Activated CD8-positive, alpha-beta T cell treated with anti-CD3 and anti-CD28 coated beads for 36 hours (primary cell): ENCODE measurements around the gene TNFSF11. TPM values are rescaled to one million over a fixed set of nuclear protein-coding genes. Genes with fewer than 3 reads are reported as not detected.

Experiments used
- ATAC-seq: fragments of 200-7000 bp; cut with Tn5 transposase; one replicate; pipeline ENCODE4 v1.10.0; 2021; ENCODE audit warnings: mild to moderate bottlenecking, moderate library complexity
- CTCF ChIA-PET: fragments of 350-600 bp; sonication (Branson Sonifier 250); formaldehyde crosslinking; loops from one replicate; lab custom pipeline; 2021; ENCODE audit warnings: antibody characterized with exemption; lab: Charles Lee
- POLR2A ChIA-PET: fragments of 350-600 bp; sonication (Branson Sonifier 250); formaldehyde crosslinking; loops from one replicate; lab custom pipeline; 2021; ENCODE audit warnings: antibody characterized with exemption; lab: Charles Lee
- DNase-seq: peaks from one replicate; pipeline ENCODE4 v3.0.0-alpha.2; 2020
- H3K27ac Mint-ChIP-seq: one replicate; pipeline ENCODE4 v1.8.0; 2021; ENCODE audit warnings: mild to moderate bottlenecking, mixed read lengths
- H3K27me3 Mint-ChIP-seq: one replicate; pipeline ENCODE4 v1.8.0; 2021; ENCODE audit warnings: mixed read lengths
- H3K36me3 Mint-ChIP-seq: one replicate; pipeline ENCODE4 v1.8.0; 2021; ENCODE audit warnings: low read depth, mixed read lengths
- H3K4me1 Mint-ChIP-seq: one replicate; pipeline ENCODE4 v1.8.0; 2021; ENCODE audit warnings: low read depth, mixed read lengths
- H3K4me3 Mint-ChIP-seq: one replicate; pipeline ENCODE4 v1.8.0; 2021; ENCODE audit warnings: mild to moderate bottlenecking, moderate library complexity, mixed read lengths
- H3K9me3 Mint-ChIP-seq: one replicate; pipeline ENCODE4 v1.8.0; 2021; ENCODE audit warnings: mixed read lengths
- CTCF ChIP-seq: fragments of 200-600 bp; IDR thresholded peaks from one replicate; pipeline ENCODE4 v1.8.0; 2022; ENCODE audit warnings: antibody characterized with exemption, mild to moderate bottlenecking
- intact Hi-C: fragments of 100-400 bp; cut with micrococcal nuclease; formaldehyde crosslinking; loops from one replicate; pipeline ENCODE4 v1.10.0; 2022
- total RNA-seq, 2 experiments: library from RNA; stranded (reverse); gene quantifications; one replicate each; pipeline ENCODE4 v1.2.3, GENCODE V29; 2021

Gene TNFSF11
- total RNA-seq, 2 experiments from 2014 or later = 1.9 TPM

GRCh38 chr13:42654722-42655121 lies 80.8 kb downstream of the TNFSF11 start:
- TF ChIP-seq CTCF = no peak
- POLR2A ChIA-PET = no interaction called here
- Mint-ChIP-seq H3K4me1 (no peaks in the 10 kb centered on the region), H3K36me3 (no peaks in the 10 kb centered on the region), H3K4me3 (no peak overlapping the region), H3K9me3 (no peaks in the 10 kb centered on the region), H3K27me3 (peaks cover 32% of the 10 kb centered on the region), H3K27ac (no peak overlapping the region)
- no peak for DNase-seq
- intact Hi-C loops = no loop called here
- ATAC-seq = no peak
- CTCF ChIA-PET = no interaction called here

- Mint-ChIP-seq H3K36me3 (no peaks in the 10 kb centered on the region), H3K27me3 (peaks cover 27% of the 10 kb centered on the region), H3K27ac (no peak overlapping the region), H3K4me1 (no peaks in the 10 kb centered on the region), H3K4me3 (no peak overlapping the region), H3K9me3 (no peaks in the 10 kb centered on the region)
- intact Hi-C loops = no loop called here
- ATAC-seq (no peak), DNase-seq (no peak)
- ChIA-PET CTCF (no interaction called here), POLR2A (no interaction called here)
- TF ChIP-seq CTCF = no peak
Measured at GRCh38 chr13:42656161-42656560, 82.2 kb downstream of the TNFSF11 start.

GRCh38 chr13:42656958-42657357 lies 83.0 kb downstream of the TNFSF11 start:
- Mint-ChIP-seq H3K9me3 (no peaks in the 10 kb centered on the region), H3K36me3 (no peaks in the 10 kb centered on the region), H3K27me3 (peaks cover 27% of the 10 kb centered on the region), H3K4me1 (no peaks in the 10 kb centered on the region), H3K4me3 (no peak overlapping the region), H3K27ac (no peak overlapping the region)
- TF ChIP-seq CTCF = no peak
- ATAC-seq = no peak
- ChIA-PET POLR2A (no interaction called here), CTCF (no interaction called here)
- DNase-seq = no peak
- intact Hi-C loops = no loop called here

Other genes with a start within 250 kb of the TNFSF11 start
- gene FAM216B, start 207.4 kb downstream of the TNFSF11 start, total RNA-seq = not detected